NCI-H2081 treated with DMSO at 0.1 percent for 48 hours (cell line): ENCODE measurements around the gene CFLAR.
"Not testable (repeated sequence)": the region's sequence is repeated elsewhere in the genome, so short reads cannot be mapped to it uniquely, and the experiment has no call there.

Experiments
- DNase-seq: peaks from one replicate; lab custom pipeline; 2025; lab: John Stamatoyannopoulos, UW

CFLAR gene

GRCh38 chr2:201149064-201149820, 33.3 kb downstream of the CFLAR start:
- no peak for DNase-seq

DNA sequence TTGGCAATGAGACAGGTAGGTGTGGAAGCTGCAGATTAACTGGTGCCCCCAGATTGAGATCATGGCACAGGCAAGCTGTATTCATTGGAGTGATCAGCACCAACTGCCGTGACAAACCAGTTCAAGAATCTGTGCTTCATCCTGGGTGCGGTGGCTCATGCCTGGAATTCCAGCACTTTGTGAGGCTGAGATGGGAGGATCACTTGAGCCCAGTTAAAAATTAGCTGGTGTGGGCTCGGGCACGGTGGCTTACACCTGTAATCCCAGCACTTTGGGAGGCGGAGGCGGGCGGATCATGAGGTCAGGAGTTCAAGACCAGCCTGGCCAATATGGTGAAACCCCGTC, 33.8 kb downstream of the CFLAR start:
- not testable (repeated sequence) for DNase-seq

DNA sequence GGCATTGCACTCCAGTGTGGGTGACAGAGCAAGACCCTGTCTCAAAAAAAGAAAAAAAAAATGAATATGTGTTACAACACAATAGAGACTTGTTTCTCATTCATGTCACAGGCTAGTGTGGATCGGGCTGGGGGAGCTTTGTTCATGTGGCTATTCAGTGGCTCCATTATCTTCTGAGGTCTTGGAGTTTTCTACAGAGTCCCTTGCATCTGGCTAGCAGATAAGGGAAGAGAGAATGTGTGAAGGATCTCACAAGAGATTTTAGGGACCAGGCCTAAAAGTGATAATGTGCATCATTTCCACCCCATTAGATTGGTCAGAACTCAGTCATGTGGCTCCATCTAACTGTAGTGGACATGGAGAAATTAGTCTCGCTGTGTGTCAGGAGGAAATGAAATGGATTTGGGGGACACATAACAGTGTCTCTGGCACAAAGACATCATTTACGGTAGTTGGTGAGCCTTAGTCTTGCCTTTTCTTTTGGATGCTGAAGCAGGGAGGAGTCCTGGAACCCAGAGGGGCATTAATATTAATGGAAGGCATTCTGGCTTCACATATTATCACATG, 34.6 kb downstream of the CFLAR start:
- DNase-seq: no peak

- no peak for DNase-seq
These were observed 35.4 kb downstream of the CFLAR start for GRCh38 chr2:201151127-201151981.

DNA sequence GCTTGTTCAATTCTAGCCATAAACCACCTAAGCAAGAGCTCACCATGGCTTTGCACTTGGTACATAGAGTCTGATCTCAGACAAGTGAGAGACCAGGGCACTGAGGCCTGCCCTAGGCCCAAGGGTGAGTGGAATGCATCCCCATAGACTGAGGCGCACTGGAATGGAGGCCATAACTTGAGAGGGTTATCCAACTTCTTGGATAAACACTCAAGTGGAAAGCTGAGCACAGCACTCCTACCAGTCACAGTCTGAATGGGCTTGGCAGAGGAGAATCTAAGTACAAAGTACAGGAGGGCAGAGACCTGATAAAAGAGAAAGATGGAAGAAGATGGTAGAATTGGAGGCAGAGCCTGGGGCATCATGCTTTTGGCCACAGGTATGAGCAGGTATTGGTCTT, 36.6 kb downstream of the CFLAR start:
- no peak for DNase-seq

- no peak for DNase-seq
These were observed 37.2 kb downstream of the CFLAR start for GRCh38 chr2:201152999-201153815.

DNA sequence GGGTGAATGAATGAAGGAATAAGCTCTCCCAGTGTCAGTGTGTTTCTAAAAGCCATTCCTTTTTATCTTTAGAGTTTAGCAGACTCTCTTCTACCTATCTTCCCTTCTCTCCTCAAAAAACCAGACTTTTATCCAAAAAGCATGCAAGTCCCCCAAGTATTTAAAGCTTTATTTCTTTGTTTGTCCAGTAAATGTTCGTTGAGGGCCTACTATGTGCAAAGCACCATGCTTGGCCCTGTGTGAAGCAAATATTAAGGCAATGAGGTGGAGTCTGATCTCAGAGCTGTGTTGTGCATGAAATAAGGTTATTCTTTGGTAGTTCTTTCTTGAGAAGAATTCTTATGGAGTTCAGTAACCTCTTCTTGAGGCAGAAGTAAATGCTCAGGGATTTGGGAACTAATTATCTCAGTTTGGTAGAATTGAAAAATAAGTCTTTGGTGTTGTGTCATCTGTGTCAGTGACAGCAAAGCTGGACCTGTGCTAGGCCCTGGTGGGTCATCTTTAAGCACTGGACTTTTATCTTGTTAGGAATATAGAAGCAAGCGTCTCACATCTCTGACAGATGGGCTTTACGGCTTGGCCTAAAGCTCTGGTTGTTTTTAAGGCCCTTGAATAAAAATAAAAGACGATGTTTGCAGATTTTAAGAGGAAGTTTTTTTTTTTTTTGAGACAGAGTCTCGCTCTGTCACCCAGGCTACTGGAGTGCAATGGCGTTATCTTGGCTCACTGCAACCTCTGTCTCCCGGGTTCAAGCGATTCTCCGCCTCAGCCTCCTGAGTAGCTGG, 38.8 kb downstream of the CFLAR start:
- no peak for DNase-seq

DNA sequence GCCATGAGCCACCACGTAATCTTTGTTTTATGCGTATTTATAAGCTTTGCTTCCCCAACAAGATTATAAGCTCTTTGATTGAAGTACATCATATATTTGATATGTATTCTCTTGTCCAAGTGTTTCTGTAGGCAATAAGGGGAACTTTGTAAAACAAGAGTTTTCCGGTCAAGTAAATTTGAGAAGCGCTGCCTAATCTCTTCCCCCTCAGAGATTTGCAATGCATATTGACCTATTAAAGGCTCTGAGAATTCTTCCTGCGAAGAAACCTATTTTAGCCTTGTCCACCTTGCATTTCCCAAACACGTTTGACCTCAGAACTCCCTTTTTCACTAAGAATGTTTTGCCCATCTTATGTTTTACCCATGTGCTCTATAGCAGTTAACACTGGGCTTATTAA, 40.1 kb downstream of the CFLAR start:
- no peak for DNase-seq

DNA sequence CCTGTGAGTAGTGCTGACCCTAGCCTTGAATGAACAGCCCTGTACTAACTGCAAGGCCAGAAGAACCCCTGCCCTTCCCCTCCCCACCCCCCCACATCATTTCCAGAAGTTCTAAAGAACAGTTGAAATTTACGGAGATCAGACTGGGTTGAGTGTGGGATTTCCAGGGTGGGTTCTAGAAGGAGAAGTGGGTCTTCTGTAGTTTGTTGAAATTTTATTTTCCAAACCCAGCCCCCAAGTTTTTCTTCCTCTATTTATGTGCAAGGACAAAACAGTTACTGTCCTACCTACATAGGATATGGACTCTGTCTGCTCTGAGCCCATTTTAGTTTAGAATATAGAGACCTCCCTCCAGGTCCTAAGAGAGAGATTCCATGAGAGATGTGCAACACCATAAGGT, 40.7 kb downstream of the CFLAR start:
- no peak for DNase-seq

GRCh38 chr2:201157694-201158093, 41.7 kb downstream of the CFLAR start:
- no peak for DNase-seq

DNA sequence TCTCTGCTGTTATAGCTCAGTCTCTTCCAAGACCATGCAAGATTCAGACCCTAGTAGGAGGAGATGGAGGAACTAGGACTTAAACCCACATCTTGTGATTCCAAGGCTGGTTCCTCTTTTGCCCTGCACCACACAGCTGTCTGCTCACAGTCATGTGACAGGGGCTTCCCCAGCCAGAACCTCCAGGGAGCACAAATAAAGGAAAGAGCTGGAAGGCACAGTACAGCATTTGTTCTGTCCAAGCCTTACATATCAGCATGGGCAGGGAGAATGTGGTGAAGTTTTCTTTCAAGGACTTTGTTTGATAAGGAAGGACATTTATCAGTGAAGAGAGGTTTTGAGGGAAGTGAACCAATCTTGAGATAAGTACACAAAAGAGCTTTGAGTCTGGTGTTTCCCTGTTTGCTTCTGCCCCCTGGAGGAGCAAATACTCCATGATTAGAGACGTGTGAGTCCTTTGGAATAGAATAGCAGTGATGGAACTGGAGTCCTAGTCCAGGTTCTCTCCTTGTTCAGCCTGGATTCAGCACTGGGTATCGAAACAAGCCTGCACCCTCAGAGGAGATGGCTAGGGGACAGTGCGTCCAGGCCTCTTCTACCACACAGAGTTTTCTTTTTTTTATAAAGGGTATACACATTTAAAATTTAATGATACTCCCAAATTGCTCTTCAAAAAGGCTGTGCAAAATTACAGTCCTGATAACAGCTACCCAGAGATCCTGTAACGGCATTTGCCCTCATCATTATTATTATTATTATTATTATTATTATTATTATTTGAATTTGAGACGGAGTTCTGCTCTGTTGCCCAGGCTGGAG, 42.4 kb downstream of the CFLAR start:
- DNase-seq: peak; percentile 14

DNA sequence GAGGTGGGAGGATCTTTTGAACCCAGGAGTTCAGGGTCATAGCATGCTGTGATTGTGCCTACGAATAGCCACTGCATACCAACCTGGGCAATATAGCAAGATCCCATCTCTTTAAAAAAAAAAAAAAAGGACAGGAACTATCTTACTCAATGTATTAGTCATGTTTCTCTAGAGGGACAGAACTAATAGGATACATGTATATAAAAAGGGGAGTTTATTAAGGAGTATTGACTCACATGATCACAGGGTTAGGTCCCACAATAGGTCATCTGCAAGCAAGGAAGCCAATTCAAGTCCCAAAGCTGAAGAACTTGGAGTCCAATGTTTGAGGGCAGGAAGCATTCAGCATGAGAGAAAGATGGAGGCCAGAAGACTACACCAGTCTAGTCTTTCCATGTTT, 48.2 kb downstream of the CFLAR start:
- no peak for DNase-seq

DNA sequence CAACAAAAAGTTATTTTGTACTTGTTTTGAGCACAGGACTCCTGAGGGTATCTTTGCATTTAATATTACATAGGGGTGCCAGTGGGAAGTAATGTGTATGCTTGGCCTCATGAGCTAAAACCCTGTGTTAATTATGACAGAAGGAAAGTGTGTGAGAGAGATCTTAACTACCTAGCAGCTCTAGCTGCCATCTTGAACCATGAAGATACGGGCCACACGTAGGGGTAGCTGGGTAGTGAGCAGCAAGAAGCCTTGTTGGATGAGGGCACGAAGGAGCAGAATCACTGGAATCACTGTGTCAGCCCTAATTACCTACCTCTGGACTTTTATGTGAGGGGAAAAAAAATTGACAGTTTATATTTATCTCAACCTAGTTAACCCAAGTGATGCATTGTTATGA, 51.6 kb downstream of the CFLAR start:
- DNase-seq: no peak

GRCh38 chr2:201168496-201168895, 52.5 kb downstream of the CFLAR start:
- not testable (repeated sequence) for DNase-seq

GRCh38 chr2:201171259-201171814, 55.4 kb downstream of the CFLAR start:
- DNase-seq: no peak

DNA sequence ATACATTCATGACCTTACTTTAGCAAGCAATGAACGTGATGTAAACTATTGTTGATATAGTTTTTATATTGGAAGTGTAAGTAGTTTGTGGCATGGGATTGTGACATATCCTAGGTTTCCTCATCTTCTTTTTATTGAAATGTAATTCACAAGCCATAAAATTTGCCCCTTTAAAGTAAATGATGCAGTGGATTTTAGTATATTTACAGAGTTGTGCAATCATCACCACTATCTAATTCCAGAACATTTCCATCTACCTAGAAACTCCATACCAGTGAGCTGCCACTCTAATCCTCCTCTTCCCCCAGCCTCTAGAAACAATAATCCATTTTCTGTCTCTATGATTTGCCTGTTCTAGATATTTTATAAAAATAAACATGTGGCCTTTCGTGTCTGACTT, 56.3 kb downstream of the CFLAR start:
- no peak for DNase-seq

DNA sequence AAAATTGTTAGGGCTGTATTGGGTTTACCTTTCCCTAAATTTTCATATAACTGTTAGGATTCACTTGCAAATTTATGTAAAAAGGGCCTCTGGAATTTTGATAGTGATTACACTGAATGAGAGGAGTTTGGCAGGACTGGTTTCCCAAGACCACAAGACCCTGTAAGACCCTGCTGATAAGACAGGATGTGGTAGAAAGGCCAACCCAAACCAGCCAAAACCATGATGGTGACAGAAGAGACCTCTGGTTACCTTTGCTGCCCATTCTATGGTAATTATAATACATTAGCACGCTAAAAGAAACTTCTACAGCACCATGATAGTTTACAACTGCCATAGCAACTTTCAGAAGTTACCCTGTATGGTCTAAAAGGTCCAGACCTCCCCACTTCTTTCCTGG, 58.7 kb downstream of the CFLAR start:
- DNase-seq: no peak

DNA sequence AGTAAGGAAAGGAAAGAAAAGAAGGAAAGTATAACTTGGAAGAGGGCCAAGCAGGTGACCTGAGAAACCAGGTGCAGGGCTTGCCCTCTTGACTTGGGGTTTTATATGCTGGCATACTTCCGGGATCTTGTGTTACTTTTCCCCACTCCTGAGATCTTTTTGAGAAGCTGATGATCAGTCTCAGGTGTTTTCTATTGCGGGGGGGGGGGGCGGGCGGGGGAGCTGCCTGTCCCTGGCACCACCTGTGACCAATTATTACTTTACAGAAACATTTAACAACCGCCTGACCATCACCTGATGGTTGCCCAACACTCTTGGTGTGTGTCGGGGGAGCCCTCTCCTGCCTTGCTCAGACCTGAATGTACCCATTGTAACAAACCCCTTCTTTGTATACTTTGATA, 60.1 kb downstream of the CFLAR start:
- DNase-seq: no peak

- no peak for DNase-seq
These were observed 64.0 kb downstream of the CFLAR start for GRCh38 chr2:201180010-201180409.

DNA sequence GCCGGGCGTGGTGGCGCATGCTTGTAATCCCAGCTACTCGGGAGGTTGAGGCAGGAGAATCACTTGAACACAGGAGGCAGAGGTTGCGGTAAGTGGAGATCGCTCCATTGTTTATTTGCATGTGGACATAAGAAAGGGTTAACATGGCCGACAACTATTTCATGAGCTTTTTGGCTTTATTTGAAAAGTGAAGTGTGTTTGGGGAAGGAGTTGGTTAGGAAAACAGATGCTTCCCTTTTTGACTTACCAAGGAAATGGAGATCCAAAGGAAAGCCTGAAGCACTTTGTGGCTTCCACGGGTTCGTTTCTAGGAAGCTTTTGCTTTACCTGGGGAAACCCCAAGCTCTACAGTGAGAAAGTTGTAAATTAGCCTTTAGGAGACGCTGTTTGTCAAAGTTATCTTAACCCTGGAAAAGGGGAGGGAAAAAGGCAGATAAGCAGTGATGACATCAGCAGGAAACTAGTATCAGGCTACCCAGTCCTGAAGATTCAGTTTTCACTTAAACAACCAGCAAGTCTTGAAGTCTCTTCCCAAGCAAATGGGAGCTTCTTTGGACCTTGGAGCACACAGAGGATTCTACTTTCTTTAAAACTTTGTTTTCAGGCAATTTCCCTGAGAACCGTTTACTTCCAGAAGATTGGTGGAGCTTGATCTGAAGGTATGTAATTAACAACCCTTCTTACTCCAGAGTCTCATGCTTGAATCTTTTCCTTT, 66.8 kb downstream of the CFLAR start, which contains the start of gene CASP10:
Gene CASP10 (plus strand): TSS at position 492 of the 715 bp plus-strand sequence. CDS start 2,637 bp downstream, outside the sequence.
- DNase-seq: no peak
